ENCODE results near the gene ANKS1B. TPM values are rescaled to one million over a fixed set of nuclear protein-coding genes. Genes with fewer than 3 reads are reported as not detected.
"Not testable (repeated sequence)": the region's sequence is repeated elsewhere in the genome, so short reads cannot be mapped to it uniquely, and the experiment has no call there.

Gene ANKS1B
- polyA plus RNA-seq, 1 donor = 4.8 TPM

DNA sequence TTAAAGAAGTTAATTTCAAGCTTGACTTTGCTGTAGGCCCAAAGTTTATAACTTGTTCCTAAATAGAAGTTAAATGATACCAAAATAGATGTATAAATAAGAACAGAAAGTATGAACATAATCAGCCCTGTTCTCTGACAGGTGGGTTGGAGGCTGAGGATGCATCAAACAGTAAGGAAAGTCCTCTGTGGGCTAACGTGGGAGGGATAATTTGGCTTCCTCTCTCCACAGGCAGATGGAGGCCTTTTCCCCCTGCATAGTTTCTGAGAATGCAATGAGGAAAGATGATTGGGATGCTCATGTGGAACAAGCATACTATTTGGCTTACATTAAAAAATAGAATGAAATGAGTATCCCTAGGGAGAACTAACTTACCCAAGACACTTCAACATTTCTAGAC, 280.7 kb downstream of the ANKS1B start:
- no peak for DNase-seq

DNA sequence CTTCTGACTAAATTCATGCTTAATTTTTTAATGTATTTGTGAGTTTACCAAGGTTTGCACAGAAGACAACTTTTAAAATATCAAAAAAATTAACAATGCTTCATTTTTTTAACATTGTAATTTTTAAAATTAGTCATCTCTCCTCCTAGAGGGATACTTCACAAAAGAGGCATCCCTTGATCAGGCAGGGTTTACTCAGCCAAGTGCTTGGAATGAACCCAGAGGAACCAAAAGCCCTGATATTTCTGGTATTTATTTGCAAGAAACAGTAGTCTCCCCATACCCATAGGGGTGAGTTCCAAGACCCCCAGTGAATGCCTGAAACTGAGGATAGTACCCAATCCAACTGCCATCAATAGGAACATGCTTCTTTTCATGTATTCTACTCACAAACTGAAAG, 284.7 kb downstream of the ANKS1B start:
- DNase-seq = no peak

DNA sequence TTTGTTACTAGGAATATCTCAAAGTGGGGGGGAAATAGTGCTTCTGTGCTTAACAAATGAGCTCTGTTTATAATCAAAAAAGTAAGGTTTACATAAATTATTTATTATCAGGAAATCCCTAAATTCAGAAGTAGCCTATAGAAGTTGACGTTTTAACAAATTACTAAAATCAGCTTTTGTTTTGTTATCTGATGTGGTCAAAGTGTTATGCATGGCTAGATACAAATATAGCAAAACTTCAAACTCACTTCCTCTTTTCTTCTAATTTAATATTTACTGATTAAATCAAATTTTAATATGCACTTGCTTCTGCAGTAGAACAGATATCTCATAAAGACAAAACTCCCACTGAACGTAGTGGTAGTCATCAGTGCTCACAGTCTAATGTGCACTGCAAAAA, 289.7 kb downstream of the ANKS1B start:
- DNase-seq = no peak

DNA sequence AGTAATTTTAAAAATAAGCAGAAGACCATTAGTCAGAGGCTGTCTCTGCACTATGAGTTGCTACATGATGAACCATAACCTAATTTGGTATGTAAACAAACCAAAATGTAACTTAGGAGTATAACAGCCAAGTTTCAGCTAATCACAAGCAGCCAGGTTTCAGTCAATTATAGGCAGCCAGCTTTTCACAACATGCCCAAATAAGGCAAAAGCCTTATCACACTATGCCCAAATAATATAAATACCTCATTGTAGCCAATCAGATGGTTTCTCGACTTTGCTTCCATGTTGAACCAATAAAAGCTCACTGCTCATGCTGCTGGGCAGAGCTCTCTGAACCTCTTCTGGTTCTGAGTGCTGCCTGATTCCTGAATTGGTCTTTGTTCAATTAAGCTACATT, 298.6 kb downstream of the ANKS1B start:
- no peak for DNase-seq

DNA sequence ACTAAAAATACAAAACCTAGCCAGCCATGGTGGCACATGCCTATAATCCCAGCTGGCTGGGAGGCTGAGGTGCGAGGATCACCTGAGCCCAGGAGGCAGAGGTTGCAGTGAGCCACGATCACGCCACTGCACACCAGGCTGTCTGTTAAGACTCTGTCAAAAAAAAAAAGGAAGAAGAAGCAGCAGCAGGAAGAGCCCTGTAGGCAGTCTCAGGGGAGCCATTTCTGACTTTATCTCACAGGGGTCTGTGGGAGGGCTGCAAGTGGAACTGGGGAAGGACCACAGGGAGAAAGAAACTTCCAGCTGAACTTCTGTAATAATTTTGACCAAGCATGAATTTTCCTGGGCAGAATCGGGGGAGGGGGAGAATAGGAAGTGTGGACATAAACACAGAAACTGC, 304.5 kb downstream of the ANKS1B start:
- no peak for DNase-seq

DNA sequence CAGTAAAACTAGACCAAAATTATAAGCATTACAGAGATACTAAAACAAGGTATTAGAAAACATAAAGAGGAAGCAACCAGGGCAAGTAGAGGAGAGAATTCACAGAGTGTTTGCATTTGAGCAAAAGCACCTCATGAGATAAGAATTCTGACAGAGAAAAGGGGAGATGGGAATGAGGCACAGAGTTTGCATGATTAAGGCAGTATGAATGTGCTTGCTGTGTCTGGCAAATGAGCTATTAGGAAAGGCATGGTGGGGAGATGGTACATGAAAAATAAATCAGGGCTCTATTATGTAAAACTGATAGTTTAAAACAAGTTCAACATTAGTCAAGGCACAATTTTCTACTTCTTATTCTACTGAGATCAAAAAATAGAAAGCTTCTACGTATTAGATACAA, 314.1 kb downstream of the ANKS1B start:
- DNase-seq = no peak

DNA sequence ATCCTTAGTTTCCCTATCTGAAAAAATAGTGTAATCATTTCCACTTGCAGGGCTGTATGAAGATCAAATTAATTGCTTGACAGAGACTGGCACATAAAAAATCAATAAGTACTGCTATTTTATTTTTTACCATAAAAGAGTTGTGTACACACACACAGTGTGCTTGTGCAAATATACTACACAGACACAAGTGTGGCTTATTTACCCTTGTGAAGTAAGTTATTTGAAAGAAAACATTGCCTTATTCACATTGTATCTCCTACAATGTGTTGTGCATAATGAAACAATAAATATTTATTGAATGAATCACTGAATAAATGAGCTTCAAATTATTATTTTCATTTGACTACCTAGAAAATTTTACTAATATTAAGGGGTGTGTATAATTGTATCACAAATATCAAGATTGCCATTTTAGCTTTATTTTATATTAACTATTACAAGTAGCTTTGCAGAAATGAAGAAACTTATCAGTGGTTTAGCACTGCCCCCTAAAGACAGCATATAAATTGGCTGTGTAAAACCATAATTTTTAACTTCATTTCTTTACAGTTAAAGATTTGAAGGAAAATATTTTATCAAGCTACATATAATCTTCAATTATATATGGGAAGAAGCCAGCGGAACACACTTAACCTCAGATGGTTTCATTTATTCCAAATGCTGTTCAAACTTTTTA, 325.9 kb downstream of the ANKS1B start:
- DNase-seq = peak; percentile 1

DNA sequence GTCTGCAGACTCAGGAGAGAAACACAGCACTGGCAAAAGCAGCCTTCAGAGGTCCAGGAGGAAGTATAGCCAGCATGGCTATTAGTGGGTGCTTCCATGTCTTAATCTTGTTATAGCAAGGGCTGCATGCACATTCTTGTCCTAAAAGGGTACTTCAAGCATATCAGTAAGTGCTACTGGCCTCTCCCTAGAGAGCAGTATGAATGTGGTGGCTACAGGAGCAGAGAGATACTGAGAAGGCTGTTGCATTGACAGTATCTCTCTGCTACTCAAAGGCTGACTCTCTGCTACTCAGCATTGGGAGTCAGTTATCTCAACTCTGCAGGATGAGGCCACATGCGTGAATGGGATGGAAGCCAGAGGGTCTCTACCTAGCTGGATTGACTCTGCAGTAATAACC, 335.2 kb downstream of the ANKS1B start:
- no peak for DNase-seq

DNA sequence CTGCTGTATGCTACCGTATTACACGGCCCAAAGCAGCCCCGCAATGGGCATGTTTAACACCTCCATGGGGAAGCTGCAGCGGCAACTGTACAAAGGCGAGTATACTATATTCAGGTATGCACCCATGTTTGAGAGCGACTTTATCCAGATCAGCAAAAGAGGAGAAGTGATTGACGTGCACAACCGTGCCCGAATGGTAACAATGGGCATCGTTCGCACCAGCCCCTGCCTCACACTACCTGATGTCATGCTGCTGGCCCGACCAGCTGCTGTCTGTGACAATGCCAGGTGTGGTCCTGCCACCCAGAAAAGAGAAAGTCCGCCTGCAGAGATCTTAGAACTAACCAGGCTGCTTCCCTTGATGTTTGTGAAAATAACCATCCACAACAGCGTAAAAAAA, 336.6 kb downstream of the ANKS1B start:
- no peak for DNase-seq

DNA sequence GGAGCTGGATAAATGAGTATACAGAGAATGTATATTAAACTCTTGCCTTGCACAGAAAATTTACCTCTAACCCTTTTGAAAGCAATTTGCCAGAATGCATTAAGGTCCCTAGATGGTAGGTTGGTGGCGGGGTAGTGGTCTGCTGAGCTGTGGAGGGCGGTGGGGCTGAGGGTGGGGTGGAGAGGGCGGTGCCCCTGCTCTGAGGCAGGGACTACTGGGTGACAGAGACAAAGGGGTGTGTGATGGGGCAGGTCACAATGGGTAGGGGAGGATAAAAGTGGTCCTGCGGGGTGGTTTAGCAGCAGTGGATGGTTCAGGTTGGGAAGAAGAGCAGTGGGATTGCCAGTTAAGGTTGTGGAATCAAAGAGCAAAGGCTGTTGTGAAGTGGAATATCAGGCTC, 337.3 kb downstream of the ANKS1B start, which contains the start of gene GARIN6:
TSS of gene GARIN6 (plus strand) at position 301 of the 400 bp plus-strand sequence. CDS start 422 bp downstream, outside the sequence.
- no peak for DNase-seq

DNA sequence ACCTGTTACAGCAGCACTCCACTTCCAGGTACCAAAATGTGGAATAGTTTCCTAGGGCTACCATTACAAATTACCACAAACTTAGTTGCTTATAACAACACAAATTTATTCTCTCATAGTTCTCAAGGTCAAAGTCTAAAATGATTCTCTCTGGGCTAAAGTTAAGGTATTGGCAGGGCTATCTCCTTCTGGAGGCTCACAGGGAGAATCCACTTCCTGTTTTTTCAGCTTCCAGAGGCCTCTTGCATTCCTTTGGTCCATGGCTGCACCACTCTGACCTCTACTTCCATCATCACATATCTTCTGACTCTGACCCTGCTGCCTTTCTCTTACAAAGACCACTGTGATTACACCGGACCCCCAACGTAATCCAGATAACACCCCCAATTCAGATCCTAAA, 340.1 kb downstream of the ANKS1B start:
- no peak for DNase-seq

DNA sequence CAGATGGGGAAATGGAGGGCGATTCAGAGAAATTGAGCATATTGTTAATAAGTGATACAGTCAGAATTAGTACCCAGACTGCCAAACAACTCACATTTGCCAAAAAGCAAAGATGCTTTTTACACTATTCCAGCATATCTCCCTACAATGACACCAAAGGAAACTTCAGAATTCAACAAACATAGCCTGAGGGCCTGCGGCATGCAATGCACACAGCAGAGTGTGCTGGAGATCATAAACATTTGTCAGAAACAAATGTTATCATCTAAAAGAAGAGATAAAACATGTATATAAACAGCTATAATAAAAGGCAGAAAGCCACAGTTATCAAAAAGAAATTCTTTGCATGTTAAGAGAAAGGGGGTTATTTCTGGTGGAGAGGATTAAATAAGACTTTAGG, 357.3 kb downstream of the ANKS1B start:
- no peak for DNase-seq

DNA sequence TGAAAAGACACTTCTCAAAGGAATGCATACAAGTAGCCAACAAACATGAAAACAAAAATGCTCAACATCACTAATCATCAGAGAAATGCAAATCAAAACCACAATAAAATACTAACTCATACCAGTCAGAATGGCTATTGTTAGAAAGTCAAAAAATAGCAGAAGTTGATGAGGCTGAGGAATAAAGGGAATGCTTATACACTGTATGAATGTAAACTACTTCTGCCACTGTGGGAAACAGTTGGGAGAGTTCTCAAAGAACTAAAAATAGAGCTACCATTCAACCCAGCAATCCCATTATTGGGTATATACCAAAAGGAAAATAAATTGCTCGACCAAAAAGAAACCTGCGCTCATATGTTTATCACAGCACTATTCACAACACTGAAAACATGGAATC, 360.1 kb downstream of the ANKS1B start:
- DNase-seq = not testable (repeated sequence)

DNA sequence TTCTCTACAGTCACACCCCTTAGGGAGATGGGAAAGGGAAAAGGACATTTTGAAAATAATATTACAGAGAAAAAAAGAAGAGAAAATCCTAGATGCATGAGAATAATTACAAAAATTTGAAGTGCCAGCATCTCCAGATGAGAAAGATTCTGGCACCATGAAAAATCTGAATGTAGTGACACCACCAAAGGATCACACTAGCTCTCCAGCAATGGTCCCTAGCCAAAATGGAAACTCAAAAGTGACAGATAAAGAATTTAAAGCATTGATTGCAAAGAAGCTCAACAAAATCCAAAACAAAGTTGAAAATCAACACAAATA, 364.6 kb downstream of the ANKS1B start:
- DNase-seq = no peak

DNA sequence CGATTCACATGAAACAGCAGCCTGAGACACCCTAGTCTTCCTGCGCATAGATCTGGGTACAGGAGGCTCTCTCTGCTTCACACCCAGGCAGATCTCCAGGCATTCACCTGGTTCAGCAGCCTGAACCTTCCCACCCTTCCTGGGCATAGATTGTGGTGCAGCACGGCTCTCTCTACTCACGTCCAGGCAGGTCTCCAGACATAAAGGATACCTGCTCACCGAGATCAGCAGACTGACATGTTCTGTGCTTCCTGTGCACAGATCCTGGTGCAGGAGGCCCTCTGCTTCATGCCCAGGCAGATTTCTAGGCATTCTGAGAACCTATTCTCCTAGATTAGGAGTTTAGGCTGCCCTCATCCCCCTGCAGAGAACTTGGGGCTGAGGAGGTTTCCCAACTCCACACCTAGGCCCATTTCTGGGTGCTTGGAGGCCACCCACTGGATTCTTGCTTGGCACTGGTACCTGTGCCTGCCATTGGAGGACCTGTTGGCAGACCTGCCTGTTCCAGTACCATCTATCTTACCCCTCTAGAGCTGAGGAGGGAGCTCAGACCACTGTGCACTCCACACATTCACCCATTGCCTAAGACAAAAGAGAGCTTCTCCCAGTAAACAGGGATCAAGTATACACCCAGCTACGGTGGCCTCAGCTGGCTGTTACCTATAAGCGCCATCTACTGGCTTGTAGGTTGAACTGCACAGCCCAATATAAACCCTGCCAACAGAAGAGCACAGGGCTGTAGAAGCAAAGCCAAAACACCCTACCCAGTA, 365.2 kb downstream of the ANKS1B start:
- no peak for DNase-seq

DNA sequence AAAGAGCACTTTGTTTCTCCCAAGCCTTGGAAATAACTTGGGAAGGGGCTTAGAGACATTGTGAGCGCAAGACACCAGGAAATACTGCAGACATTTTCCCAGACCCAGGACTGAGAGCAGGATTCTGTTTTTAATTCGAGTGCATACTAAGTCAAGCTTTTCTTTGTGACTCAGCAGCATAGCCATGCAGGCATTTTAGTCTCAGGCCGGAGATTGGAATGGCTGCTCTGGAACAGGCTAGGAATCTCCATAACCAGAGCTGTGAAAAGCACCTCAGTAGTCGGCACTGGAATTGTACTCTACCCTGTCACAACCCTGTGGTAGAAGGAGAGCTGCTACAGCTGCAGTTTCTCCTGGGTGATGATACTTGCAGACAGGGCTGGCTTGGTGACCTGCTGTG, 366.1 kb downstream of the ANKS1B start:
- no peak for DNase-seq

DNA sequence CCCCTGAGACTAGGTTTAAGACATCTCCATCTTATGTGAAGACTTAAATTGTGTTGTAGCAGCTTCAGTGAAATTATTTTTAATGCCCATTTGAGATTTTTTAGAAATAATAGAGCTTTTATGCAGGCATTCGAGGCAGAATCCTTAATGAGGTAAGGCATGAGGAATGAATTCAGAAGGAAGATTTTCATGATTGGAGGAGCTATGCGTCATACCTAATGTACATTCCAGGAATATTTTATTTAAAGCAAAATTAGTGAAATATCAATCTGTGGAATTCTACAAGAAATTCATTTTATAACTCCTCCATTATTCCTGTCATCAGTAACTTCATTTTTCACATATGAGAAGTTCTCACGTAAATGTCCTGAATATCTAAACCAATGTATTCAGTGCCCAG, 373.1 kb downstream of the ANKS1B start:
- DNase-seq = no peak

DNA sequence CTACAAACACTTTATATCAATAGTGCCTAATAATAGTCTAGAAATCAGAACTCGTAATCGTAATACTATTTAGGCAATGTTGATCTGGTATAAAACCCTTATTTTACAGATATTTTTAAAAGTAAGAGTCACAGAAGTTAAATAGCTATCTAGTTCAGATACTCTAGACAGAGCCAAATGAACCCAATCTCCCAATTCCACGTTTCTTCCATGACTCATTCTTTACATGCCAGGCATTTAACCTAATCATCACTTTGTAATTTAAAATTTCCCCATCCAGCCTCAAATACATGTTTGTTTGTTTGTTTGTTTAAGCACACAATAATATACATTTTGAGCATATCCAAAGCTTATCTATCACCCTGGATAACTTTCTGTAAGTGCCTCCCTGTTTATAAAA, 373.6 kb downstream of the ANKS1B start:
- no peak for DNase-seq

DNA sequence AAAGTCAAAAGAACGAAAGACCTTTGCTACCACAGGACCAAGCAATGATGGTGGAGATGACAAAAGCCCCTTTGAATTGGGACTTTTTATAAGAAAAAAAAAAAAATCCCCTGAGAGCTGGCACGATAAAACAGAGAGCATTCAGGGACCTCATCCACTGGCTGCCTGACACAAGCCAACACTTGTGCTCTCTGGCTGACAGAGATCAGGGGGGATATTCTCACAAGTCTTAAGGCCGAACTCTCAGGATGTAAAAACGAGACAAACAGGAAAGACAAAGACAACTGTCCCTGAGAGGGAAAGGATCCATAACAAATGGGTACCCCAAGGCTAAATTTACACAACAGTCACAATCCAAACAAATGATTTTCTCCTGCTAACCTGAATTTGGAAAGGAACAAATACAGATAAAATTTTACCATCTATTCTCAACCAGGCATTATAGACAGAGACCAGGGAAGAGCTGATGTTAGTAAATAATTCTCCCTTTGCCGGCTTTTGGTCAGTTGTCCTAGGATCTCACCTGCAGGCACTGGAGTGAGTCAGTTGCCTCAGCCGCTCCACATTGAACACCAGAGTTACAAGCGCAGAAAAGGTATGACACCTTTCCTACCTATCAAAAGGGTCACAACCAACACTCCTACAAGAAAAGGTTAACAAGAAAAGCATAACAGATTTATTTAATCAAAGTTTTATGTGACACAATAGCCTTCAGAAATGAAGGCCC, 375.1 kb downstream of the ANKS1B start:
- DNase-seq = no peak

DNA sequence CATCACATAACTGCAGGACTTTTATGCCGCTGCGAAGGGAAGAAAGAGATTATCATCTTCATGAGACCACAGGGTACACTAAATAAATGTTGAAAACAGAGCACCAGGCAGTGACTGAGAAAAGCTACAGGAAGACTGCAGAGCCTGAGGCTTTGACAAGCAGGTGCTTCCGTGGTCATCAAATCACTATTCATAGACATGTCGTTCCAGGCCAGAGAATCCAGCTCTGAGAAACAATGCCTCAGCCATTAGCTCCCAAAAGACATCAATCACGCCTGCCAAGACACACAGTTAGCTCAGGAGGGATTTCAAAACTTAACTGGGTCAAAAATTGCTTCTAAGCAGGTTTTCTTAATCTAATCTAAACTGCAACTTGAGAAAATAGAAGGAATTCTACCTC, 384.3 kb downstream of the ANKS1B start:
- no peak for DNase-seq

DNA sequence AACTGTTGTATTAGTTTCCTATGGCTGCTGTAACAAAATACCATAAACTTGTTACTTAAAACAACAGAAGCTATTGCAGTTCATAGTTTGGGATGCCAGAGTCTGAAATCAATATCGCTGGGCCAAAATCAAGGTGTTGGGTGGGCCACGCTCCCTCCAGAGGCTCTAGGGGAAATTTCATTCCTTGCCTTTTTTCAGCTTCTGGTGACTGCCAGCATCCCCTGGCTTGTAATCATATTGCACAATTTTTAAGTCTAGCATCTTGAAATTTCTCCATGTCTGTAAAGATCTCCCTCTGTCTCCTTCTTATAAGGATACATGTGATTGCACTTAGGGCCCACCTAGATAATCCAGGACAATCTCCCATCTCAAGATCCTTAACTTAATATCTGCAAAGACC, 386.0 kb downstream of the ANKS1B start:
- no peak for DNase-seq

DNA sequence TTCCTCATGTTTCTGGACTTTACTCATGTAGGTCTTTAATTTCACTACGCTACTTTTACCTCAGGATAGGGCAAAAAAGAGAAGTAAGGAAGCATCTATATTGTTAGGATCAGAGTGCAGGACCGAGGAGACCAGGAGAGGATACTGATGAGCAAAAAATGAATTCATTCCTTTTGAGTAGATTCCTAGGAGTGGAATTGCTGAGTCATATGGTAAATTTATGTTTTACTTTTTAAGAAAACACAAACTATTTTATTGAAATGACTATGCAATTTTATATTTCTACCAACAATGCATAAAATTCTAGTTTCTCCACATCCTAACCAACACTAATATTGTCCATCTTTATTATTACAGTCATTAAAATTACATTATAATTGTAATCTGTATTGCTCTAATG, 388.0 kb downstream of the ANKS1B start:
- no peak for DNase-seq

DNA sequence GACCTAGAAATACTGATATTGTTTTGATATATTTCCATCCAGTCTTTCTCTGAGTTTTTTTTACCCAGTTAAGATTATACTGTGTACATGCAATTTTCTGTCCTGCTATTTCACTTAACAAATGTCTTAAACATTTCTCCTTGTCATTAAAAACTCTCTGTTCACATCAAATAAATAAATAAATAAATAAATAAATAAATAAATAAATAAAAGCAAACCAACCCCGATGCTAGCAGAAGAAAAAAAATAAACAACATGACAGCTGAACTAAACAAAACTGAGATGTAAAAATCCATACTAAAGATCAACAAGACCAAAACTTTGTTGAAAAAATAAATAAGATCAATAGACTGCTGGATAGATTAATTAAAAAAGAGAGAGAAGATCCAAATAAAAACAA, 407.6 kb downstream of the ANKS1B start:
- not testable (repeated sequence) for DNase-seq

All from left kidney (tissue), 2 donors.